Fibroblast of villous mesenchyme (primary cell): ENCODE results near the gene LRTM2. TPM values are rescaled to one million over a fixed set of nuclear protein-coding genes. Genes with fewer than 3 reads are reported as not detected.

Experiments used
- DNase-seq: peaks from one replicate; pipeline ENCODE4 v3.0.0-alpha.2; 2010; ENCODE audit warnings: low read depth
- H3K4me3 ChIP-seq: 2 replicates; pipeline ENCODE4 v1.5.1; 2011; ENCODE audit warnings: low read depth, mild to moderate bottlenecking, low read length
- CTCF ChIP-seq: IDR thresholded peaks from 2 replicates; pipeline ENCODE4 v1.5.1; 2012; ENCODE audit warnings: low read depth, mild to moderate bottlenecking, low read length; ENCODE audit not compliant: insufficient read depth
- total RNA-seq: library from RNA; depleted of rRNA; stranded (reverse); fragments of >200 nt; gene quantifications from 2 replicates; pipeline ENCODE4 v1.2.3, GENCODE V29; 2012

Gene LRTM2
- total RNA-seq, 1 donor = not detected

- no peak for TF ChIP-seq CTCF
Observed at GRCh38 chr12:1848146-1848545, 27.8 kb downstream of the LRTM2 start.

DNA sequence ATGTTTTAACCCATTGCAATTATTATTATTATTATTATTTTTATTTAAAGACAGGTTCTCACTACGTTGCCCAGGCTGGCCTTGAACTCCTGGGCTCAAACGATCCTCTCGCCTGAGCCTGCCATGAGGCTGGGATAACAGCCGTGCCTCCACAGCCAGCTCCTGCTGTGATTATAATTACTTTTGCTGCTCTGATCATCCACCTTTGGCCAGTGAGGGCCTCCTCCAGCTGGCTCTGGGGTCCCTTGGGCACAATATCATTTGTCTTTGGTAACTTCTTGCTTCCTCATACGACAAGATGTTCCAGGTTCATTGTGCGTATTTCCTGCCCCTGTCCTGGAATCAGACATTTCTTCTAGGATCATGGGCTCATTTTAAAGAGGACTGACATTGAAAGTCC, 28.4 kb downstream of the LRTM2 start:
- no peak overlapping the region for H3K4me3 ChIP-seq
- no peak for TF ChIP-seq CTCF
- no peak for DNase-seq

More at GRCh38 chr12:1848146-1848545, 27.8 kb downstream of the LRTM2 start:
- H3K4me3 ChIP-seq = no peak overlapping the region
- DNase-seq = no peak

- peak; percentile 38 for DNase-seq
- H3K4me3 ChIP-seq = no peak overlapping the region
- TF ChIP-seq CTCF = no peak
Observed at GRCh38 chr12:1851151-1851701, 30.9 kb downstream of the LRTM2 start.

DNA sequence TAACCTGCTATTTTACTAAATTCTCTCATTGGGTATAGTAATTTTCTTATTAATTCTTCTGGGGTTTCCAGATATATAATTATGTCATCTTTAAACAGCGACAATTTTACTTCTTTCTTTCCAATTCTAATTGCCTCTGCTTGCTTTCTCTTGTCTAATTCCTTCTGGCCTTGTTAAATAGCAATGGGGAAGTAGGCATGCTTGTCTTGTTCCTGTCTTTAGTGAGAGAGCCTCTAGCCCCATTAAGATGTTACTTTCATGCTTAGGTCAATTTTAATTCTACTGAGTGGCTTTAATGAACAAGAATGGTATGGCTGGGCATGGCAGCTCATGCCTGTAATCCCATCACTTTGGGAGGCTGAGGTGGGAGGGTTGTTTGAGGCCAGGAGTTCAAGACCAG, 31.7 kb downstream of the LRTM2 start:
- no peak overlapping the region for H3K4me3 ChIP-seq
- DNase-seq = no peak
- TF ChIP-seq CTCF = no peak

- DNase-seq = no peak
- H3K4me3 ChIP-seq = no peak overlapping the region
- no peak for TF ChIP-seq CTCF
Observed at GRCh38 chr12:1853716-1854115, 33.4 kb downstream of the LRTM2 start.

DNA sequence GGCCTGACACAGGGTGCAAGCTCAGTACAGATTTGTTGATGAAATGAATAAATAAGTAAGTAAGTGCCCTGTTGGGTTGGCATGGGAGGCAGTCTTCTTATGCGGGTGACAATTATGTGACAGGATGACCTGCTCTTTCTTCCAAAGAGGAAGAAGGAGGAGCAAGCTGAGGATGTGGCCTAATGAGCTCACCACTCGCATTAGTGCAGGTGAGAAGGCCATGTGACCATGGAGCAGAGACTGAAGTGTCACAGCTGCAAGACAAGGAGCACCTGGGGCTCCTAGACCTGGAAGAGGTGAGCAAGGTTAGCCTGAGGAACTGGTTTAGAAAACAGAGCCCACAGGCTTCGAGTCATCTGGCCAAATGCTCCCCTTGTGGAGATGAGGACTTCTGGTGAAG, 34.9 kb downstream of the LRTM2 start:
- H3K4me3 ChIP-seq = no peak overlapping the region
- TF ChIP-seq CTCF = no peak
- DNase-seq = no peak

DNA sequence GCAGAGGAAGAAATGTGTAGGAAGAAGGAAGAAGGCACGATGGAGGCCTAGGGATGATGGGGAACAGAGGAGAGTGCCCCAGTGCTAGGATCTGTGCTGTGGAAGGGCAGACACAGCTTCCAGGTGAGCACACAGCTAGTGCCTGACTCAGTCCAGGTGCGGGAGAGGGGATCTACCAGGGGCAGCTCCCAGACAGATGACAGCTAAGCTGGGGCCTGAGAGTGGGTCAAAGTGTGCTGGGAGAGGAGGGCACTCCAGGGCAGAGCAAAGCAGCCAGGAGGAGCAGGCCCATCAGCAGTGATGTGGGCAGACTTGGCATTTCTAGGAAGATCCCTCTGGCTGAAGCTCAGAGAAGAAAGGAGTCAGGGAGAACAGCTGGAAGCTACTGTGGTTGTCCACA, 36.7 kb downstream of the LRTM2 start:
- no peak for DNase-seq
- TF ChIP-seq CTCF = no peak
- no peak overlapping the region for H3K4me3 ChIP-seq
